Kidney epithelial cell (primary cell): ENCODE results near the gene PSMA6. TPM values are rescaled to one million over a fixed set of nuclear protein-coding genes. Genes with fewer than 3 reads are reported as not detected.
"Not testable (repeated sequence)": the region's sequence is repeated elsewhere in the genome, so short reads cannot be mapped to it uniquely, and the experiment has no call there.

Experiments used
- DNase-seq: peaks from one replicate; pipeline ENCODE4 v3.0.0-alpha.2; 2010; ENCODE audit warnings: low read depth
- H3K27me3 ChIP-seq: 2 replicates; pipeline ENCODE4 v1.6.0; 2011; ENCODE audit warnings: low read length; ENCODE audit not compliant: control insufficient read depth, insufficient read depth
- H3K36me3 ChIP-seq: 2 replicates; pipeline ENCODE4 v1.5.1; 2011; ENCODE audit warnings: low read length; ENCODE audit not compliant: control insufficient read depth, insufficient read depth
- H3K4me3 ChIP-seq: 2 replicates; pipeline ENCODE4 v1.5.1; 2011; ENCODE audit warnings: low read depth, mild to moderate bottlenecking, control low read depth, low read length
- total RNA-seq: library from RNA; depleted of rRNA; stranded (reverse); fragments of >200 nt; gene quantifications from 2 replicates; pipeline ENCODE4 v1.2.3, GENCODE V29; 2015
- TF ChIP-seq, protein P1 (sequence below): IDR thresholded peaks from 2 replicates; pipeline ENCODE4 v1.5.1; 2011; ENCODE audit warnings: mild to moderate bottlenecking, moderate library complexity, low read length, control low read depth, inconsistent platforms; ENCODE audit not compliant: insufficient read depth, poor library complexity, severe bottlenecking

PSMA6 gene
- total RNA-seq, 1 donor from 2014 or later = 214 TPM

DNA sequence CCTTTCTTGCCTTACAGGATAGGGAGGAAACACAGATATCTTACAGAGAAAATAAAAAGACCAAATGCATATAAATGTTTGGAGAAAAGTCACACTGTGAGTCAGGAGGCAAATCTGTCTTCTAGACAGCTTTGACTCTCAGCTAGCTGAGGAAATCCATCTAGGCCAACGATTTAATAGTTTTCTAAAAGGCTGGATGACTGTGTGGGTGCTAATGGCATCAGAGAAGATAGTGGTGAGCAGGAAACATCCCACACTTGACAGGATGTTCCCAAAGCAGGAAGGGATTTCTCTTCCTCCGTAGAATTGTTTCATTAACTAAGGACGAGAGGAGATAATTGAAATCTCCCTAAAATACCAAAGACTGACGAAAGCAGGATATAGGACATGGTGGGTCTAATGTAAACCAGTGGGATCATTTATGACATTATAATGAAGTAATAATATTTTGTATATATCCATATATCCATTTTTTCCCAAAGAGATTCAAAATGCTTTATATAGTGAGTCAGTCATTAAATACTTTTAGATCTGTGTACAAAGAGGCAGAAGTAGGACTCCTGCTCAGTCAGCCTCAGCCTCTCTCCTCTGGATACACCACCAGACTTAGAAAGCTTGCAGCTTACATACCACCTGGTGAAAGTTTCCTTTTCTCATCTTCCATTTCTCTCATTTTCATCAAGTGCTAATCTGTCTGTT, 44.3 kb upstream of the PSMA6 start:
- no peaks in the 10 kb centered on the region for H3K36me3 ChIP-seq
- H3K4me3 ChIP-seq = no peak overlapping the region
- TF ChIP-seq, protein P1, sequence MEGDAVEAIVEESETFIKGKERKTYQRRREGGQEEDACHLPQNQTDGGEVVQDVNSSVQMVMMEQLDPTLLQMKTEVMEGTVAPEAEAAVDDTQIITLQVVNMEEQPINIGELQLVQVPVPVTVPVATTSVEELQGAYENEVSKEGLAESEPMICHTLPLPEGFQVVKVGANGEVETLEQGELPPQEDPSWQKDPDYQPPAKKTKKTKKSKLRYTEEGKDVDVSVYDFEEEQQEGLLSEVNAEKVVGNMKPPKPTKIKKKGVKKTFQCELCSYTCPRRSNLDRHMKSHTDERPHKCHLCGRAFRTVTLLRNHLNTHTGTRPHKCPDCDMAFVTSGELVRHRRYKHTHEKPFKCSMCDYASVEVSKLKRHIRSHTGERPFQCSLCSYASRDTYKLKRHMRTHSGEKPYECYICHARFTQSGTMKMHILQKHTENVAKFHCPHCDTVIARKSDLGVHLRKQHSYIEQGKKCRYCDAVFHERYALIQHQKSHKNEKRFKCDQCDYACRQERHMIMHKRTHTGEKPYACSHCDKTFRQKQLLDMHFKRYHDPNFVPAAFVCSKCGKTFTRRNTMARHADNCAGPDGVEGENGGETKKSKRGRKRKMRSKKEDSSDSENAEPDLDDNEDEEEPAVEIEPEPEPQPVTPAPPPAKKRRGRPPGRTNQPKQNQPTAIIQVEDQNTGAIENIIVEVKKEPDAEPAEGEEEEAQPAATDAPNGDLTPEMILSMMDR = no peak
- H3K27me3 ChIP-seq = no peaks in the 10 kb centered on the region
- no peak for DNase-seq

DNA sequence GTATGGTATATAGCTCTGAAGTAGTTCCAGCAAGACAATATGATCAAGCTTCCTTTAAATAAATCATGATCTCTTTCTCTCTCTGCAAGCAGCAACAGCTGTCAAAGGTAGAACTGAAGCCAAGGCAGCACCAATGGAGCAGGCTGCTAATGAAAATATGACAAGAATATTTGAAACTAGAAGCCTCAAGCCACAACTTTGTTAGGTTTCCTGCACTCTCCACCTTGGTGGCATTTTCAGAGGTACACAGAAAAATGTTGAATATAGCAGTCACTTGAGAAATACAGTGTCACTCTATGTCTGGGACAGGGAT, 43.8 kb upstream of the PSMA6 start:
- no peak for DNase-seq

DNA sequence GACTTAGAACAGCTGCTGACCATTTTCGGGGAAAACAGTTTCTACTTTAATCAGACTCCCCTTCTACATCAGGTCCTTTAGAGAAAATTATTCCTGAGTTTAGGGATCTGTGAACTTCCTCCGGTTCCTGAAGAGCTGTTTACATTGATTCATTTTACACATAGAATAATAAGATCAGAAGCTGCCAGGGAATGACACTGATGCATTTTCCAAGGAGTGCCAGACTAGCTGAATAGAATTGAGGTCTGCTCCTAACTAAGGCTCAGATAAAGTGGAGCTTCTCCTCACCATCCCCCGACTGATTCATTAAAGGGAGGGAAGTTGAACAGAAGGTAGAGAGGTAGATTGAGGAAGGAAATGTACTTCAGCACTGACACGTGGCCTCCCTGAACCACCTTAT, 41.9 kb upstream of the PSMA6 start:
- no peak overlapping the region for H3K4me3 ChIP-seq
- H3K27me3 ChIP-seq = no peaks in the 10 kb centered on the region
- TF ChIP-seq, protein P1 = no peak
- no peak for DNase-seq
- no peaks in the 10 kb centered on the region for H3K36me3 ChIP-seq

More for the DNA sequence above, 43.8 kb upstream of the PSMA6 start:
- Histone ChIP-seq H3K27me3 (no peaks in the 10 kb centered on the region), H3K4me3 (no peak overlapping the region), H3K36me3 (no peaks in the 10 kb centered on the region)
- TF ChIP-seq, protein P1 = no peak

DNA sequence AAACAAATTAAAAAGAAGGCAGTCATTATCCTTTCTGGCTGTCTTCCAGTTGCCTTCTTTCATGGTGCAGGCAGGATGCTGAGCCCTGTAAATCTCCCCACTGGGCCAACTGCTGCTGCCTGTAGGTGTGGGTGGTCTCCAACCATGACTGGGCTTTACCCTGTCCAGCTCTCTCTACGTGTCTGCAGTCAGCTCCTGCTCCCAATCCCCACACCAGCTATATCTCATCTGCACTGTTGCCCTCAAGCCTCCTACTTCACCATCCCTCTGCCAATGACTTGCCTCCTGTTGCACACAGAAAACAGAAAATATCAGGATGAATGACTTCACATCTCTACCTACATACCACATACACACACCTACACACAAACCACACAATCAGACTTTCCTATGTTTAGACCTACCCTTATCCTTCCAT, 39.7 kb upstream of the PSMA6 start:
- H3K4me3 ChIP-seq = no peak overlapping the region
- H3K27me3 ChIP-seq = no peaks in the 10 kb centered on the region
- no peak for DNase-seq
- no peaks in the 10 kb centered on the region for H3K36me3 ChIP-seq
- TF ChIP-seq, protein P1 = no peak

DNA sequence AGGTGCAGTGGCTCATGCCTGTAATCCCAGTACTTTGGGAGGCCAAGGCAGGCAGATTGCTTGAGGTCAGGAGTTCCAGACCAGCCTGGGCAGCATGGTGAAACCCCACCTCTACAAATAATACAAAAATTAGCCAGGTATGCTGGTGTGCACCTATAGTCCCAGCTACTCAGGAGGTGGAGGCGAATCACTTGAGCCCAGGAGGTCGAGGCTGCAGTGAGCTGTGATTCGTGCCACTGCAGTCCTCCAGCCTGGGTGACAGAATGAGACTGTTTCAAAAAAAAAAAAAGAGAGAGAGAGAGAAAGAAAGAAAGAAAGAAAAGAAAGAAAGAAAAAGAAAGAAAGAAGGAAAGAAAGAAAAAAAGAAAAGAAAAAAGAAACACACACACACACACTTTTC, 39.1 kb upstream of the PSMA6 start:
- H3K4me3 ChIP-seq, DNase-seq, H3K27me3 ChIP-seq, H3K36me3 ChIP-seq: not testable (repeated sequence)

DNA sequence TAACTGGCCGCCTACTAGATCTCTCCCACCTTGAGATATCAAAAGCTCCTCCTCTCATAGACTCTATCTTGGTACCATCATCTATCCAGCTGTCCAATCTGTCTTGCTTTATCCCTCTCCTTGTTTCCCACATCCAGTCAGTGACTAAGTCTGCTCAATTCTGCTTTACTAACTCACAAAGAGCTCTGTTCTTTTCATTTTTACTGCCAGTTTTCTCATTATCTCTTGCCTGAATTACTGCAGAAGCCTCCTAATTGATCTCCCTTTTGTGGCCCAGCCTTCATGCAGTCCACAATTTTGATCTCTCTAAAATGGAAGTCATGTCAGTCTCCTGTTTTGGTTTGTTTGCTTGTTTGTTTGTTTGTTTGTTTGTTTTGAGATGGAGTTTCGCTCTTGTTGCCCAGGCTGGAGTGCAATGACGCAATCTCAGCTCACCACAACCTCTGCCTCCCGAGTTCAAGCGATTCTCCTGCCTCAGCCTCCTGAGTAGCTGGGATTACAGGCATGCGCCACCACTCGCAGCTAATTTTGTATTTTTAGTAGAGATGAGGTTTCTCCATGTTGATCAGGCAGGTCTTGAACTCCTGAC, 38.1 kb upstream of the PSMA6 start:
- H3K4me3 ChIP-seq, DNase-seq, H3K27me3 ChIP-seq, H3K36me3 ChIP-seq: not testable (repeated sequence)

DNA sequence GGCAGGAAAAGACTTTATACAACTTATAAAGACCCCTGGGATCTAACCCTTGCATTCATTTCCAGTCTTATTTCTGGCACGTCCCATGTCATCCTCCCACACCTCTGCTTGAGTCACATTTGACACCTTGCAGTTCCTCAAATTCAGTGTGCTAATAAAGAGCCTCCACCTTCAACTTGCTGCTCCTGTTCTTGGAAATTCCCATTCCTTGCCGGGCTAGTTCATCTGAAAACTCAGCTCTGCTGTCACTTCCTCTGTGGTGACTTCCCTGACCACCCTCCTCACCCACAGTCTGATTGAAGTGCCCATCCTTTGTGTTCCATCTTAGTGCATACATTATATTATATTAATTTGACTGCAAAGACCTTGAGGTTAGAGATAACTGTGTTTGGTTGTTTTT, 37.4 kb upstream of the PSMA6 start:
- DNase-seq = no peak
- no peaks in the 10 kb centered on the region for H3K36me3 ChIP-seq
- TF ChIP-seq, protein P1 = no peak
- no peak overlapping the region for H3K4me3 ChIP-seq
- no peaks in the 10 kb centered on the region for H3K27me3 ChIP-seq
